Body of pancreas (tissue), 4 donors: ENCODE data around the gene GIPR. TPM values are rescaled to one million over a fixed set of nuclear protein-coding genes. Genes with fewer than 3 reads are reported as not detected.

ENCODE experiments used
- ATAC-seq: fragments of 150-250 bp; one replicate; pipeline ENCODE4 v1.9.1; 2016
- DNase-seq, 4 donors: peaks; one replicate each; pipeline ENCODE4 v3.0.0-alpha.2; 2019
- H3K27ac ChIP-seq, 4 donors: fragments of 200-600 bp; sonication (generic); 1 replicate in 3 of 4; 2 replicates in 1 of 4; pipeline versions ENCODE4 v1.5.1 to v1.6.1; 2016 to 2019; ENCODE audit warnings: mild to moderate bottlenecking in 1 of 4, mixed read lengths in 1 of 4, moderate library complexity in 1 of 4
- H3K27me3 ChIP-seq, 2 donors: fragments of 200-600 bp; sonication (generic); one replicate each; pipeline ENCODE4 v1.6.0; 2016; ENCODE audit warnings: mild to moderate bottlenecking in 1 of 2
- H3K36me3 ChIP-seq, 2 donors: fragments of 200-600 bp; sonication (generic); replicated peaks in 1 of 2; 2 replicates each; pipeline ENCODE4 v1.5.1; 2016; ENCODE audit warnings: low read depth in 2 of 2; ENCODE audit not compliant: insufficient read depth in 1 of 2
- H3K4me1 ChIP-seq: fragments of 200-600 bp; sonication (generic); one replicate; pipeline ENCODE4 v1.6.0; 2016
- H3K4me3 ChIP-seq, 2 donors: fragments of 200-600 bp; sonication (generic); 1 replicate in 1 of 2; 2 replicates in 1 of 2; pipeline ENCODE4 v1.5.1; 2016 to 2019
- H3K9me3 ChIP-seq, 3 donors: fragments of 200-600 bp; sonication (generic); 1 replicate in 2 of 3; 2 replicates in 1 of 3; pipeline ENCODE4 v1.5.1; 2016
- POLR2A ChIP-seq, 3 donors: fragments of 450-650 bp; IDR thresholded peaks; one replicate each; pipeline ENCODE4 v1.6.1; 2016; ENCODE audit warnings: antibody characterized with exemption in 3 of 3, mild to moderate bottlenecking in 2 of 3
- WGBS, 2 donors: methylation state at CpG; one replicate each; pipeline ENCODE4 v1.1.5; 2017; 5-methylcytosine and 5-hydroxymethylcytosine counted together
- intact Hi-C: fragments of 100-400 bp; cut with DNase I; formaldehyde crosslinking; loops from one replicate; pipeline ENCODE4 v1.15.1; 2023
- total RNA-seq, 2 donors: library from RNA; depleted of rRNA; stranded (reverse); fragments of >200 nt; gene quantifications; one replicate each; pipeline ENCODE4 v1.1.0, GENCODE V29; 2016
- TF ChIP-seq, protein P1 (sequence below), 7 experiments: fragments of 450-650 bp in 4 of 7; fragments of 200-600 bp in 3 of 7; sonication (generic) in 3 of 7; IDR thresholded peaks; one replicate each; pipeline ENCODE4 v1.5.1; 2016 to 2019; ENCODE audit warnings: antibody characterized with exemption in 7 of 7

Gene GIPR
- total RNA-seq, 2 donors from 2014 or later = 3.9 to 9.2 TPM

DNA sequence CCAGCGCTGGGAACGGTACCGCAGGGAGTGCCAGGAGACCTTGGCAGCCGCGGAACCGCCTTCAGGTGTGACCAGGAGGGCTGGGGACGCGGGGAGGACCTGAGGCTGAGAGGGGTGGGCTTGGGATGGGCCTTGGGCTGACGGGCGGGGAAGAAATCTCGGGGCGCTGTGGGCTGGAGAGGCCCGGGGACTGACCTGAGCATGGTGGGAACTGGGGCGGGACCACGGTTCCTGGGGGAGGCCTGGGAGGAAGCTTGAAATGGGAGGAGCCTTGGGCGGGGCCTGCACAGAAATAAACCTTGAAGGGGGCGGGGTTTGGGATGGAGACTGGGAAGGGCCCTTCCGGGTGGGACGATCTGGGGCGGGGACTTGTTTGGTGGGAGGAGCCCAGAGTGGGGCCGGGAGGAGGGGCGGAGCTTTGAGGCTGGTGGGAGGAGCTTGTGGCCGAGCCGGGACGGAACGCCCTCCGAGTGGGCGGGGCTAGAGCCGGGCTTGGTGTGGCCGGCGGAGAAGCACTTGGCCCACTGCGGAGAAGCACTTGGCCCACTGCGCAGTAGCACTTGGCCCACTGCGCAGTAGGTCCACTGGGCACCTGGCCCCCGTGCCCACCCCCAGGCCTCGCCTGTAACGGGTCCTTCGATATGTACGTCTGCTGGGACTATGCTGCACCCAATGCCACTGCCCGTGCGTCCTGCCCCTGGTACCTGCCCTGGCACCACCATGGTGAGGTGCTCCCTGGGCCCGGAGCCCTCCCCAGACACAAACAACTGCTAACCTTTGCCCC lies 2.8 kb downstream of the GIPR start:
- Histone ChIP-seq H3K36me3 (no peaks in the 10 kb centered on the region), H3K4me1 (peaks cover 39% of the 10 kb centered on the region), H3K4me3 (no peak overlapping the region), H3K27ac (peak overlapping the region; percentile 32 to 81 (median 64)), H3K27me3 (no peaks in the 10 kb centered on the region), H3K9me3 (no peaks in the 10 kb centered on the region)
- TF ChIP-seq, protein P1, sequence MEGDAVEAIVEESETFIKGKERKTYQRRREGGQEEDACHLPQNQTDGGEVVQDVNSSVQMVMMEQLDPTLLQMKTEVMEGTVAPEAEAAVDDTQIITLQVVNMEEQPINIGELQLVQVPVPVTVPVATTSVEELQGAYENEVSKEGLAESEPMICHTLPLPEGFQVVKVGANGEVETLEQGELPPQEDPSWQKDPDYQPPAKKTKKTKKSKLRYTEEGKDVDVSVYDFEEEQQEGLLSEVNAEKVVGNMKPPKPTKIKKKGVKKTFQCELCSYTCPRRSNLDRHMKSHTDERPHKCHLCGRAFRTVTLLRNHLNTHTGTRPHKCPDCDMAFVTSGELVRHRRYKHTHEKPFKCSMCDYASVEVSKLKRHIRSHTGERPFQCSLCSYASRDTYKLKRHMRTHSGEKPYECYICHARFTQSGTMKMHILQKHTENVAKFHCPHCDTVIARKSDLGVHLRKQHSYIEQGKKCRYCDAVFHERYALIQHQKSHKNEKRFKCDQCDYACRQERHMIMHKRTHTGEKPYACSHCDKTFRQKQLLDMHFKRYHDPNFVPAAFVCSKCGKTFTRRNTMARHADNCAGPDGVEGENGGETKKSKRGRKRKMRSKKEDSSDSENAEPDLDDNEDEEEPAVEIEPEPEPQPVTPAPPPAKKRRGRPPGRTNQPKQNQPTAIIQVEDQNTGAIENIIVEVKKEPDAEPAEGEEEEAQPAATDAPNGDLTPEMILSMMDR (IDR thresholded peaks at IDR 0.05) = no peak
- TF ChIP-seq POLR2A (IDR thresholded peaks at IDR 0.05) = peak in 2 of 3 donors; percentile 34 to 46
- DNase-seq = peak; percentile 95 to 96 (median 95)
- peak; percentile 88 for ATAC-seq
- intact Hi-C loops = no loop called here
- WGBS, 2 donors = 16 to 24% methylated on average over 10 to 42 of the region's 42 CpGs

DNA sequence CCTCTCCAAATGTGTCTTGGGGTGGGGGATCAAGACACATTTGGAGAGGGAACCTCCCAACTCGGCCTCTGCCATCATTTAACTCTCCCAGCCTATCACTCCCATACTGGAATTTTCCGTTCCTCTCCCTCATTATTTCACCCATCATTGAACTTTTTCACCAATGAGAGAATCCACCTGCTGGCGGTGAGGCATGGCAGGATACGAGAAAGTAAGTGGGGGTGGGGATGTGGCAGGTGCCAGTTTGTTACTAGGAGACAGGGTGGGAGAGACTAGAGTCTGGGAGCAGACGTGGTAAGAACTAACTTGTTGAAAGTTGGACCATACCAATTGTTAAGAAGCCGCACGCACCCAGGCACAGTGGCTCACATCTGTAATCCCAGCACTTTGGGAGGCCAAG lies 6.9 kb downstream of the GIPR start:
- H3K27me3 ChIP-seq = no peaks in the 10 kb centered on the region
- intact Hi-C loops = no loop called here
- H3K36me3 ChIP-seq = no peaks in the 10 kb centered on the region
- no peaks in the 10 kb centered on the region for H3K9me3 ChIP-seq
- no peak overlapping the region for H3K27ac ChIP-seq
- peaks cover 35% of the 10 kb centered on the region for H3K4me1 ChIP-seq
- DNase-seq = no peak
- H3K4me3 ChIP-seq = no peak overlapping the region
- TF ChIP-seq, protein P1 (IDR thresholded peaks at IDR 0.05) = no peak
- no peak for TF ChIP-seq POLR2A (IDR thresholded peaks at IDR 0.05)
- no peak for ATAC-seq
- 89% methylated on average over 7 of the region's 7 CpGs for WGBS, 2 donors

GRCh38 chr19:45676851-45677263 lies 8.8 kb downstream of the GIPR start:
- WGBS, 2 donors = 5 to 11% methylated on average over 3 to 28 of the region's 28 CpGs
- ATAC-seq (peak; percentile 6), DNase-seq (peak; percentile 57 to 64 (median 60))
- H3K27ac ChIP-seq = peak overlapping the region; percentile 70 to 91 (median 82)
- peak overlapping the region; percentile 8 to 23 for H3K4me3 ChIP-seq
- H3K36me3 ChIP-seq = no peaks in the 10 kb centered on the region
- no peaks in the 10 kb centered on the region for H3K27me3 ChIP-seq
- TF ChIP-seq, protein P1 (IDR thresholded peaks at IDR 0.05) = no peak
- peak in 2 of 3 donors; percentile 20 to 23 for TF ChIP-seq POLR2A (IDR thresholded peaks at IDR 0.05)
- H3K9me3 ChIP-seq = no peaks in the 10 kb centered on the region
- H3K4me1 ChIP-seq = peaks cover 33% of the 10 kb centered on the region
- intact Hi-C loops = no loop called here

GRCh38 chr19:45677351-45678230 lies 9.6 kb downstream of the GIPR start:
- 3 to 6% methylated on average over 18 to 49 of the region's 49 CpGs for WGBS, 2 donors
- Histone ChIP-seq H3K9me3 (no peaks in the 10 kb centered on the region), H3K36me3 (no peaks in the 10 kb centered on the region), H3K4me3 (peak overlapping the region; percentile 8 to 23), H3K4me1 (peaks cover 36% of the 10 kb centered on the region), H3K27ac (peak overlapping the region; percentile 70 to 91 (median 82)), H3K27me3 (no peaks in the 10 kb centered on the region)
- peak; percentile 88 for ATAC-seq
- intact Hi-C loops = no loop called here
- TF ChIP-seq, protein P1 (IDR thresholded peaks at IDR 0.05) = peak in 2 of 7 experiments; percentile 12 to 37
- TF ChIP-seq POLR2A (IDR thresholded peaks at IDR 0.05) = peak in 2 of 3 donors; percentile 62 to 67
- DNase-seq = peak; percentile 97 to 100 (median 99)
